Ramos (cell line): Measurements from ENCODE around the gene PTPDC1.

ENCODE experiments used
- in situ Hi-C: fragments of 300-500 bp; cut with MboI; formaldehyde crosslinking; loops from one replicate; pipeline ENCODE4 v1.14.3; 2022; ENCODE audit warnings: low sequenced_read_pairs; ENCODE audit not compliant: unreplicated experiment

Gene PTPDC1

GRCh38 chr9:94139672-94140417 is 55.6 kb downstream of the PTPDC1 start:
- in situ Hi-C loops, result no loop called here

- in situ Hi-C loops, result no loop called here
Observed at GRCh38 chr9:94140418-94140780, 56.1 kb downstream of the PTPDC1 start.

GRCh38 chr9:94140791-94141790 is 56.8 kb downstream of the PTPDC1 start:
- in situ Hi-C loops, result no loop called here

GRCh38 chr9:94142353-94142752 is 58.1 kb downstream of the PTPDC1 start:
- in situ Hi-C loops, result no loop called here

GRCh38 chr9:94144394-94144793 is 60.1 kb downstream of the PTPDC1 start:
- in situ Hi-C loops, result no loop called here

- in situ Hi-C loops, result no loop called here
Observed at GRCh38 chr9:94145640-94146039, 61.4 kb downstream of the PTPDC1 start.

- in situ Hi-C loops, result no loop called here
Observed at GRCh38 chr9:94147776-94148175, 63.5 kb downstream of the PTPDC1 start.

- in situ Hi-C loops, result no loop called here
Observed at GRCh38 chr9:94148419-94148818, 64.2 kb downstream of the PTPDC1 start.

GRCh38 chr9:94149696-94150095 is 65.4 kb downstream of the PTPDC1 start:
- in situ Hi-C loops, result no loop called here

GRCh38 chr9:94150279-94150828 is 66.1 kb downstream of the PTPDC1 start:
- in situ Hi-C loops, result no loop called here

- in situ Hi-C loops, result no loop called here
Observed at GRCh38 chr9:94150890-94151650, 66.8 kb downstream of the PTPDC1 start.

GRCh38 chr9:94153905-94154304 is 69.6 kb downstream of the PTPDC1 start:
- in situ Hi-C loops, result no loop called here

GRCh38 chr9:94156348-94157049 is 72.2 kb downstream of the PTPDC1 start:
- in situ Hi-C loops, result no loop called here

GRCh38 chr9:94157050-94157801 is 73.0 kb downstream of the PTPDC1 start:
- in situ Hi-C loops, result no loop called here
